Measurements from ENCODE around the gene SETD1A. TPM values are rescaled to one million over a fixed set of nuclear protein-coding genes. Genes with fewer than 3 reads are reported as not detected.

The SETD1A gene
- total and polyA plus RNA-seq, 12 donors, result 2.3 to 40.1 (median 12.8) TPM

GRCh38 chr16:30928390-30928789, 29.2 kb upstream of the SETD1A start:
- TF ChIP-seq POLR2A (IDR thresholded peaks at IDR 0.05) (no peak), CTCF (IDR thresholded peaks at IDR 0.05) (no peak)
- DNase-seq, result no peak
- intact Hi-C loops (cut with DNase I), result loop anchor here in 1 of 2 donors (10.0 kb wide), 1 partner anchor 56 kb away; the partner anchor contains the start of gene HSD3B7

GRCh38 chr16:30929167-30929566, 28.4 kb upstream of the SETD1A start:
- H3K36me3 ChIP-seq (replicated peaks in 1 of 2), result peaks cover 0 to 33% of the 10 kb centered on the region in 2 donors
- WGBS, 4 donors, result 61 to 89% (median 84%) methylated on average over 4 to 7 of the region's 7 CpGs
- no peaks in the 10 kb centered on the region for H3K9me3 ChIP-seq (replicated peaks in 1 of 3)
- no peak overlapping the region for H3K4me3 ChIP-seq
- H3K4me1 ChIP-seq (replicated peaks in 1 of 2), result peaks cover 0 to 7% of the 10 kb centered on the region in 2 donors
- intact Hi-C loops (cut with DNase I), result loop anchor here in 1 of 2 donors (10.0 kb wide), 1 partner anchor 56 kb away; the partner anchor contains the start of gene HSD3B7
- no peak overlapping the region for H3K27ac ChIP-seq
- no peaks in the 10 kb centered on the region for H3K27me3 ChIP-seq
- DNase-seq, result no peak
- TF ChIP-seq POLR2A (IDR thresholded peaks at IDR 0.05) (no peak), CTCF (IDR thresholded peaks at IDR 0.05) (no peak)

More at GRCh38 chr16:30928390-30928789, 29.2 kb upstream of the SETD1A start:
- H3K36me3 ChIP-seq (replicated peaks in 1 of 2), result peaks cover 0 to 30% of the 10 kb centered on the region in 2 donors
- no peaks in the 10 kb centered on the region for H3K27me3 ChIP-seq
- peaks cover 0 to 7% of the 10 kb centered on the region in 2 donors for H3K4me1 ChIP-seq (replicated peaks in 1 of 2)
- WGBS, 4 donors, result 88 to 95% (median 88%) methylated on average over 4 to 11 of the region's 11 CpGs
- H3K27ac ChIP-seq, result no peak overlapping the region
- no peaks in the 10 kb centered on the region for H3K9me3 ChIP-seq (replicated peaks in 1 of 3)
- no peak overlapping the region for H3K4me3 ChIP-seq

- Histone ChIP-seq H3K9me3 (replicated peaks in 1 of 3) (no peaks in the 10 kb centered on the region), H3K4me3 (no peak overlapping the region), H3K36me3 (replicated peaks in 1 of 2) (peaks cover 0 to 33% of the 10 kb centered on the region in 2 donors), H3K27me3 (no peaks in the 10 kb centered on the region), H3K4me1 (replicated peaks in 1 of 2) (no peaks in the 10 kb centered on the region), H3K27ac (no peak overlapping the region)
- TF ChIP-seq CTCF (IDR thresholded peaks at IDR 0.05) (no peak), POLR2A (IDR thresholded peaks at IDR 0.05) (no peak)
- intact Hi-C loops (cut with DNase I), result no loop called here
- DNase-seq, result no peak
- WGBS, 4 donors, result 85 to 95% (median 93%) methylated on average over 19 to 35 of the region's 35 CpGs
Observed at GRCh38 chr16:30930160-30930571, 27.4 kb upstream of the SETD1A start.

GRCh38 chr16:30931068-30931650, 26.4 kb upstream of the SETD1A start:
- 52 to 63% (median 58%) methylated on average over 12 of the region's 12 CpGs for WGBS, 4 donors
- H3K4me3 ChIP-seq, result no peak overlapping the region
- intact Hi-C loops (cut with DNase I), result no loop called here
- no peaks in the 10 kb centered on the region for H3K27me3 ChIP-seq
- no peak for DNase-seq
- H3K9me3 ChIP-seq (replicated peaks in 1 of 3), result no peaks in the 10 kb centered on the region
- H3K27ac ChIP-seq, result no peak overlapping the region
- peaks cover 0 to 36% of the 10 kb centered on the region in 2 donors for H3K36me3 ChIP-seq (replicated peaks in 1 of 2)
- no peaks in the 10 kb centered on the region for H3K4me1 ChIP-seq (replicated peaks in 1 of 2)
- TF ChIP-seq CTCF (IDR thresholded peaks at IDR 0.05) (no peak), POLR2A (IDR thresholded peaks at IDR 0.05) (no peak)

Data from adrenal gland (tissue), 12 donors.